RCC 7860 (cell line): ENCODE results near the gene MPEG1.
A peak's percentile ranks its signal among the peaks of the same experiment; 100 is the strongest.

Source experiments
- DNase-seq: peaks from one replicate; pipeline ENCODE4 v3.0.0-alpha.2; 2015; ENCODE audit warnings: low spot score
- FAIRE-seq: peaks from 2 replicates; lab custom pipeline; 2012; peaks lifted over from hg19 to GRCh38; lab: Jason Lieb, UNC

Gene MPEG1

GRCh38 chr11:59219836-59220235 is 7.1 kb upstream of the MPEG1 start:
- DNase-seq (no peak), FAIRE-seq (no peak)

DNA sequence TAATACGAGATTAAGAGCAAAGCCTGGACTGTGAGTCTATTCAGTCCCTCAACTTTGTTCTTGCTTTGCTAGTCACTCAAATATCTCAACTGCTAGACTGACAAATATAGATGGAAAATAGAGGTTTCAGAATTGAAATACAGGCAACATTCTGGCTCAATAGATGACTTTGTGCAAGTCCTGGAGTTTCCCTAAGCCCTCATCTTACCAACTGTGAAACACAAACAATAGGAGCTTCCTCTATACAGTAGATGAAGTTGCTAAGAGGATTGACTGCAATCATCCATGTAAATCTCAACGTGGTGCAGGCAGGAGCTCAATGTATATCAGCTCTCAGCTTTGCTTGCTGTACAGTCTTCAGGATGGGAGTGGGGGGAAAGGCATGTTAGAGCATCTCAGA is 6.2 kb upstream of the MPEG1 start:
- FAIRE-seq: no peak
- no peak for DNase-seq

DNA sequence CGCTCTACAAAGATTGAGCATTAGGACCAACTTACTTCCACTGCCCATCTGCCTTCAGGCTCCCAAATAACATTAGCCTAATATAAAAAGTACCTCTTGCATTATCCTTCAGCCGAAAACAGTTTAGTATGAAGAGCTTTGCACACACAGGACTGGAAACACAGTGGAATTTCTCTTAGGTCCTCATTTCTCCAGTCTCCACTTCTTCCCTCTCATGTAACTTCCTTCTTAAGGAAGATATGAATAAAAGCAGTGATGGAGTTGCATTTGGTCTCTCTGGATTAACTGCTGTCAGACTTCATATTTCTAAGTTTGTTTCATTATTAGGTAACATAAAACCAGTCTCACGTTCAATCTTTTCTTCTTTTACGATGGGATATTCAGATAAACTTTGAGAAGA is 5.6 kb upstream of the MPEG1 start:
- FAIRE-seq (no peak), DNase-seq (no peak)

DNA sequence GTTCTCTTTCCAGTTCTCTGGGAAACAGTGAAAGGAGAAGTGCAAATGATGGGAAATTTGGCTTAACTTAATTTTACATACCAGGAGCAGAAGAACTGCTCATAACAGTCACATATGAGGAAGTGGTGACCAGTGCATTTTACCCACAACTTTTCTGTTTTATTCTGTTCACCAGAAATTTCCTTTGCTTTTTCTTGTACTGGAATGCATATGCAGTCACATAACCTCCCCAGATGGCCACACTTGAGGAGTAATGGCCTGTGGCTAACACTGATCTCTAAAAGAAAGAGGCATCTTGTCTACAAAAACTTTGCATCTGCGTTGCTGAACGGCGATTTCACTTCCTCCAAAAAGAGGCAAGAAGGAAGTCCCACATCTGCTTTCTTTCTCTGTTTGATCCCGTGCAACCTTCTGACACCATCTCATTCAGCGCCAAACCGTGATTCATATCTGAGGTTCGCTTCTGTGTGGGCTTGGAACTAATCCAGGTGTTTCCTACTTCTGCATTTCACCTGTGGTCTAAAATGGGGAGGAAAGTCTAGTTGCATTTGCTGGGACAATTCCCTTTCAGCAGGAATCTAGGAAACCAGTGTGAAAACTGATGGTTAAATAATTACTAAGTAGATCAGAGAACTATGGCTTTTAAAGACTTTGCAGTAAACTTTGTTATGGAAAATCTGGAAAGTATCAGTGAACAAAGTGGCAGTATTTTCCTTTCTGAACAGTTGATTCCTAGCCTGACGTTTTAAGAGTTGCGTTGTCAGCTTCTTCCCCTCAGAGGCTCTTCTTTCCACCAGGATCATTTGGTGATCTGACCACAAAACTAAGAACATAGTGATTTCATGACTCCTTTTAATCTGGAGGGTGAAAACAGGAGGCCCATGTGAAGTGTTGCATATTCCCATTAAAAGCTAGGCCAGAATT is 4.2 kb upstream of the MPEG1 start:
- FAIRE-seq: no peak
- no peak for DNase-seq

GRCh38 chr11:59214141-59214893 is 1.6 kb upstream of the MPEG1 start:
- FAIRE-seq: no peak
- DNase-seq: no peak

DNA sequence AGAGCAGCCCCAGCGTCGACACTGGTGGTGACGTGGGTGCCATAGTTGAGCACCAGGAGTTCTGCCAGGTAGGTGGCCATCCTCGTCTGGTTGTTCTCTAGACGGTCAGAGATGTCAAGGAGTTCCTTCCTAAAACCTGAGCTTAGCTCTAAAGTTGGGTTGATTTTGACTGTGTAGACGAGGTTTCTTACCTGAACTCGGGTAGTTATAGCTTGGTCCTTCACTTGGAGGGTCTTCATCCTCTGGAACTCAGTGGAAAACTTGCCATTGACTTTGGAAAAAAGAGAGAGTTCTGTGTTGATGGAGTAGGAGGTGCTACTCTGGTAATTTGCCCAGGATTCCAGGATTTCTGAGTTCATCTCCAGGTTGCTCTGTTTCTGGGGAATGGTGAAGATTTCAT is 505 bp downstream of the MPEG1 start:
- no peak for FAIRE-seq
- DNase-seq: no peak

DNA sequence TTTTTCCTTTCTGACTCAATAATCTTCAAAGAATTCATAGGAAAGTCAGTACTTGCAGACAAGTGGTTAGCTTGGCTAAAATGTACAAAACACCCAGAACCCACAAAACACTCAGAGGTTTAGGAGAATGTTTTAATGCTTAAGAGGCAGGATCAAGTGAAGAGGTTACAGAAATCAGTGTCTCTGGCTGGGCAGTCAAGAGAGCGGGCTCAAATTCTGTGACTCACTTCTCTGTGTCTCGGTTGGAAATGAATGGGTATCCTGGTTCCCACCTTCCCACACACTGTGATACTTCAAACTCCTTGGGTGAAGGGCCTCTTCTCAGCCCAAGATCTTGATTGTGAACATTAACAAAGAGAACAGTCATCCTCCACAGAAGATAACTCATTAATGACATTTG is 3.8 kb downstream of the MPEG1 start:
- DNase-seq (no peak), FAIRE-seq (no peak)

DNA sequence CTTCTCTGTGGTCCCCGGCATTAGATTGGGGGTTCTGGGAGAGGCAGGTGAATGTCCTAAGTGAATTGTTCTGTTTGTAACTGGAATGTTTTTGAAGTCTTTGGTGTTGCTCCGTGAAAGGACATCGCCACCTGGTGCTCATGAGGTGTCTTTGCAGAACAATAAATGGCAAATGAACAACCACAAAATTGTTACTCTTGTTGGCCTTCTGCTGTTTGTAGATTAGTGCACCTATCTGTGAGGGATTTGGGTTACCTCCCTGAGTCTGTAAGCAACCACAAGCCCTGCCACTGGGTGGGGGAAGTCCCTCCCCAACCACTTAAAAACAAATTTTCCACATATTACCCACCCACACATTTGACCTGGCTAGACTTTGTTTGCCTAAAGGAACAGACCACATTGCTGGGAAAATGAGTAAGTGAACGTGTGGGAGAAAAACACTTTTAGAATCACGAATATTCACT is 4.7 kb downstream of the MPEG1 start:
- peak; percentile 14 for DNase-seq
- no peak for FAIRE-seq

DNA sequence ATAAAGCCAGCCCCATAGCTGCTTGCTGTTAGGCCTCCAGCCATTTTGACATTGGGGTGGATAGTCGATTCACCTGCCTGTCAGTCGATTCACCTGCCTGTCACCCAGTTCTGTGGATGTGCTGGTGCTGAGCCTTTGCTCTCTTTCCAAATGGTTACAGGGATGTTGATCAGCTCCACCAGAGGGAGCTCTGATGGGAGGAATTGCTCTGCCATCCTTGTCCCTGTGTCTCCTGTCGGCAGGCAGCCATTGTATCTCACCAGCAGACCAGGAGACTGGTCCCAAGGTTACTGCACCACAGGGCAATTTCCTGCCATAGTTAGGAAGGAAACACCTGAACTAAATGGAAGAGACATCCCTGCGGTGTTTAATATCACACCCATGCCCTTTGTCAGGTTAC is 6.1 kb downstream of the MPEG1 start:
- no peak for DNase-seq
- no peak for FAIRE-seq

DNA sequence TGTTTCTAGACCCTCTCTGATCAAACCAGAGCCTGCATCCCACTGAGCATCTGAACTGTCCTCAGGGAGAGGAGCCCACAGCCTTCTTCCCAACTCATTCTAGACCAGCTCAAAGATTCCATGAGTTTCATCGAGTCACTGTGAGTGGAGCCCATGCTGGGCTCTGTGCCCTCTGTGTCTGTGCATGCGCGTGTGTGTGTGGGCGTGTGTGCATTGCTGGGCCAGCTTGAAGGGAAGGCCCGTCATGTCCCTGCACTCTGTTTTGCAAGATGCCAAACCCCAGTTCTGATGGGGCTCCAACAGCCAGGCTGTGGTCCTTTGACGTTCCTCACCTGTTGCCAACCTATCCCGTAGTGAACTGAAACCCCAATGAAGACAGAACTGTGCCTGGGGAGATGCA is 7.1 kb downstream of the MPEG1 start:
- DNase-seq (no peak), FAIRE-seq (no peak)

DNA sequence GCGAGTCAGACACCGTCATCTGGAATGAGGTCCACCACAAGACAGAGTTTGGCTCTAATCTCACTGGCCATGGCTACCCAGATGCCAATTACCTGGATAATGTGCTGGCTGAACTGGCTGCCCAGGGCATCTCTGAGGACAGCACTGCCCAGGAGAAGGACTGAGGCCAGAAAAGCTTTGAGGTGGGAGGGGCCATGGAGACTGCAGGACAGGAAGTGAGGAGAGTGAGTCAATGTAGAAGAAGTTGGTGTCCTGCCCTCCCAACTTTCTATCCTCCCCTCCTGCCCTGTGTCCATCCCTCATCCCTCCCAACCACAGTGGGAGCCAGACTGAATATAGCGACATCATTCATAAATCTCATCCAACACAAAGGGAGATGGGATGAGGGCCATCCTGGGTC is 8.0 kb downstream of the MPEG1 start:
- FAIRE-seq (no peak), DNase-seq (no peak)

GRCh38 chr11:59201353-59201752 is 11.4 kb downstream of the MPEG1 start:
- FAIRE-seq: no peak
- no peak for DNase-seq

DNA sequence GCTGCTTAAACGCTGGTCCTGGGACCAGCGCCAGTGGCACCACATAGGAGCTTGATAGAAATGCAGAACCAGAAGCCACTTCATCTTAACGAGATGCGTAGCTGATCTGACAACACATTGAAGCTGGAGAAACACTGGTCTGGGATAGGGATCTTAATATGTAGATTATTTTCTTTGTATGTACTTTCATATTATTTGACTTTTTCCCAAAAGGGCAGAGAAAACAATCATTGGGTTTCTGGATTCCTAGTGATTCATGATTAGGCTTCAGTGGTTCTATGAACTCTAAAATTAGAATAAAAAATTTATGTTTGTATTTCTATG is 12.3 kb downstream of the MPEG1 start:
- DNase-seq: no peak
- FAIRE-seq: no peak

DNA sequence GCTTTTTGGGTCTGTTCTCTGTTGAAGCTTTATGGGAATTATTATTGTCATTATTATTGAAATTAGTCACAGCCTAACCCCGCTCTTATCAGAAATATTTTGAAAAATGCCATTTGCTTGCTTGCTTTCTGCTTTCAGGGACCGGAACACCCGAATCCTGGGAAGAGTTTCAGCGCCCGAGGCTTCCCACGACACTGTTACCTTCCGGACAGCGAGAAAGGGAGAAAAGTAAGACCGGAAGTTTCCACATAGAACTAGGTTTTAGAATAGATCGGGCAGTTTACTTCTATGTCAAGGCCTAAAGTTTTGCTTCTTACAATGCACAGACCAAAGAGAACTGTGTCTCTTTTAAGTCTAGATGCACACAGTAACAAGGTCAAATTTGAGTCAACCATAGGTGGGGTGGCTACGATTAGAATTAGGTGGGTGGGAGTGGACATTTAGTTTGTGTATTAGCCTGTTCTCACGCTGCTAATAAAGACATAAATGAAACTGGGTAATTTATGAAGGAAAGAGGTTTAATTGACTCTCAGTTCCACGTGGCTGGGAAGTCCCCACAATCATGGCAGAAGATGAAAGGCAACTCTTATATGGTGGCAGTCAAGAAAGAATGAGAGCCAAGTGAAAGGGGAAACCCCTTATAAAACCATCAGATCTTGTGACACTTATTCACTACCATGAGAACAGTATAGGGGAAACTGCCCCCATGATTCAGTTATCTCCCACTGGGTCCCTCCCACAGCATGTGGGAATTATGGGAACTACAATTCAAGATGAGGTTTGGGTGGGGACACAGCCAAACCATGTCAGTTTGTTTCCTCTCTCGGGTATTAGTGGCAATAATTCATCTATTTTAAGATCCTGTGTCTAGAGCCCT is 12.9 kb downstream of the MPEG1 start:
- no peak for DNase-seq
- FAIRE-seq: no peak

GRCh38 chr11:59198726-59199125 is 14.0 kb downstream of the MPEG1 start:
- DNase-seq (no peak), FAIRE-seq (no peak)

- no peak for DNase-seq
These were observed 14.7 kb downstream of the MPEG1 start for GRCh38 chr11:59197991-59198390.

DNA sequence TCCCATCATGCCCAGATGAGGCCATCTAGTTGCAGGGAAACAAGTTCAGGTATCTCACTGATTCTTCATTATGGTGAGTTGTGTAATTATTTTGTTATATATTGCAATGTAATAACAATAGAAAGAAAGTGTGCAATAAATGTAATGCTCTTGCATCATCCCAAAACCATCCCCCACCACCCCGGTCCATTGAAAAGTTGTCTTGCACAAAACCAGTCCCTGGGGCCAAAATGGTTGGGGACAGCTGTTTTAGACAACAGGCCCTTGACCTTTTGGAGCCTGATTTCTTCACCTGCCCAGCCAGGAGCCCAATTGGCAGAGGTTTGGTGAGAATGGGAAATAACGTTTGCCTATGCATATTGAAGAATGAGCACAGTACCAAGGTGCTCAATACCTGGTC is 15.9 kb downstream of the MPEG1 start:
- no peak for DNase-seq

More at GRCh38 chr11:59197991-59198390, 14.7 kb downstream of the MPEG1 start:
- FAIRE-seq: no peak

DNA sequence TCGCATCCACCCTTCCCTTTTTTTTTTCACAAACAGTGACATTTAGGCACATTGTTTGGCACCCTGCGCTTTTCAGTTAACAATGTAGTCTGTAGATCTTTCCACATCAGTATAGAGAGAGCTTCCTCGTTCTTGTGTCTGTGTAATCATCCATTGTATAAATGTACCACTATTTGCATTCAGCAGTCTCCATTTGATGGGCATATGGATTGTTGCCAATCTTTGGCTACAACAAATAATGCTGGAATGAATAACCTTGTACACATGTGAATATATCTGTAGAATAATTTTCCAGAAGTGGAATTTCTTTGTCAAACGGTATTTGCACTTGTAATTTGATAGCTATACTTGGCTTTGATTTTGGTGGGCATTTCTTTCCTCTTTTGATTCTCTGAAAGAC is 17.1 kb downstream of the MPEG1 start:
- FAIRE-seq (no peak), DNase-seq (no peak)

More for the DNA sequence above, 15.9 kb downstream of the MPEG1 start:
- no peak for FAIRE-seq

- no peak for FAIRE-seq
- DNase-seq: no peak
These were observed 19.1 kb downstream of the MPEG1 start for GRCh38 chr11:59193587-59194130.

GRCh38 chr11:59192446-59193020 is 20.2 kb downstream of the MPEG1 start:
- DNase-seq (no peak), FAIRE-seq (no peak)

GRCh38 chr11:59191890-59192289 is 20.8 kb downstream of the MPEG1 start:
- FAIRE-seq: no peak
- no peak for DNase-seq
